ENCODE data around the gene SNAPC2. TPM values are rescaled to one million over a fixed set of nuclear protein-coding genes. Genes with fewer than 3 reads are reported as not detected.

SNAPC2 gene
- total RNA-seq, 2 experiments from 2014 or later: 9.9 to 10.9 TPM

DNA sequence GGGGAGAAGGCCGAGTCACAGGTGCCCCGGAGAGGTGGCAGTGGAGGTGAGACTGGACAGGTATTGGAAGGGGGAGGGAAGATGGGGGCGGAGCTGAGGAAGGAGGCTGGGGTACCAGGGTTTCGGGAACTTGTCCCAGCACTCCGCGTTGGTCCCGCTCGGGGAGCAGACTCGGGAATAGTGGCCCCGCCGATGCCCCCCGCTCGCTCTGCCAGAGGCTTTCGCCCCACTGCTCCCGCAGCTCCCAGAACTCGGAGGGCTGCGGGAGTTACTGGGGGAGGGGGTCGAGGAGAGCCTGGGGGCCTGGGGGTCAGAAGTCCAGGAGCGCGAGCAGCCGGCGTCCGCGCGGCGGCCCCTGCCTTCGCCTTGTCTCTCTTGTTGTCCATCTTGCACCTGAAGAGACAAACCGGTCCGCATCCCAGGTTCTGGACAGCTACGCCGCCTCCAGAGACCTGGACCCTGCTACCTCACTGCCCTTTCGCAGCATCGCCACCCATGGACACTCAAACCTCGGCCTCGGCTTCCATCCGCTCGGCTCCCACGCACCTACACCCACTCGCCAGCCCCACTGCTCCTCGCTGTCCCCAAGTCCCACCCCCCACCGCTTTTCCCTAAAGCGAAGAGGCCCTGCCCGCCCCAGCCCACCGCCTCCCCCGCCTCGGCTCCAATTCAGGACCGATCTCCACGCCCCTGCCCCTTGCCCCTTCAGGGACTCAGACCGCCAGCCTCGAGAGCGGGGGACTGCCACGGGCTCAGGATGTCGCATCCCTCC, 46.6 kb upstream of the SNAPC2 start:
- Histone ChIP-seq H3K36me3 (ENCODE audit: insufficient read depth, low read length) (no peaks in the 10 kb centered on the region), H3K9me3 (ENCODE audit: control insufficient read depth in 1 of 2, insufficient read depth in 1 of 2, low read length in 2 of 2) (peaks cover 0 to 43% of the 10 kb centered on the region in 2 experiments), H3K27me3 (ENCODE audit: control insufficient read depth in 1 of 2, insufficient read depth in 2 of 2, low read length in 2 of 2) (peaks cover 22 to 27% of the 10 kb centered on the region in 2 experiments), H3K4me3 (ENCODE audit: low read length) (no peak overlapping the region), H3K4me1 (ENCODE audit: insufficient read depth, low read length) (peaks cover 55% of the 10 kb centered on the region), H3K27ac (ENCODE audit: low read depth in 1 of 2, low read length in 2 of 2) (no peak overlapping the region)
- intact Hi-C loops (cut with DNase I, micrococcal nuclease): loop anchor here in 1 of 2 experiments (2.0 kb wide), 1 partner anchor 29 kb away; the partner anchor contains the start of gene MAP2K7
- peaks cover 34% of the 10 kb centered on the region for H3K27me3 Mint-ChIP-seq
- H3K4me1 Mint-ChIP-seq (ENCODE audit: low read depth): peaks cover 32% of the 10 kb centered on the region
- H3K27ac Mint-ChIP-seq: no peak overlapping the region
- H3K4me3 Mint-ChIP-seq: peak overlapping the region; percentile 65
- ChIA-PET CTCF (no interaction called here), POLR2A (no interaction called here)
- peak in 1 of 14 experiments; percentile 46 for DNase-seq
- H3K9me3 Mint-ChIP-seq: no peaks in the 10 kb centered on the region
- no peak for ATAC-seq (ENCODE audit: poor library complexity)
- no peak for TF ChIP-seq CTCF (IDR thresholded peaks at IDR 0.05)
- H3K36me3 Mint-ChIP-seq (ENCODE audit: low read depth): no peaks in the 10 kb centered on the region

- H3K4me3 Mint-ChIP-seq: peak within 1 kb of the TSS; percentile 65
- Histone ChIP-seq H3K27ac (ENCODE audit: low read depth in 1 of 2, low read length in 2 of 2) (no peak within 1 kb of the TSS), H3K4me3 (ENCODE audit: low read length) (peak within 1 kb of the TSS; percentile 38), H3K27me3 (ENCODE audit: control insufficient read depth in 1 of 2, insufficient read depth in 2 of 2, low read length in 2 of 2) (peaks cover 22 to 27% of the 10 kb centered on the region in 2 experiments), H3K9me3 (ENCODE audit: control insufficient read depth in 1 of 2, insufficient read depth in 1 of 2, low read length in 2 of 2) (peaks cover 0 to 43% of the 10 kb centered on the region in 2 experiments), H3K4me1 (ENCODE audit: insufficient read depth, low read length) (peaks cover 49% of the 10 kb centered on the region), H3K36me3 (ENCODE audit: insufficient read depth, low read length) (no peaks in the 10 kb centered on the region)
- no peaks in the 10 kb centered on the region for H3K9me3 Mint-ChIP-seq
- TF ChIP-seq CTCF (IDR thresholded peaks at IDR 0.05): no peak
- POLR2A ChIA-PET: interaction anchor here (1.2 kb wide), 1 partner anchor 45 kb away, joined by 4 read pairs; the partner anchor contains the start of gene SNAPC2
- no peak within 1 kb of the TSS for H3K27ac Mint-ChIP-seq
- CTCF ChIA-PET: interaction anchor here (1.4 kb wide), 1 partner anchor 29 kb away, joined by 3 read pairs; the partner anchor contains the start of gene MAP2K7
- intact Hi-C loops (cut with DNase I, micrococcal nuclease): no loop called here
- H3K36me3 Mint-ChIP-seq (ENCODE audit: low read depth): no peaks in the 10 kb centered on the region
- H3K27me3 Mint-ChIP-seq: peaks cover 34% of the 10 kb centered on the region
- ATAC-seq (ENCODE audit: poor library complexity) (no peak), DNase-seq (peak in 4 of 14 experiments; percentile 26 to 41 (median 35))
- peaks cover 27% of the 10 kb centered on the region for H3K4me1 Mint-ChIP-seq (ENCODE audit: low read depth)
Measured at GRCh38 chr19:7874076-7874896, 45.9 kb upstream of the SNAPC2 start, which contains the start of gene PRR36. TSS of gene PRR36 (minus strand) at chr19:7874390. CDS start at chr19:7873689, 701 bp downstream.

DNA sequence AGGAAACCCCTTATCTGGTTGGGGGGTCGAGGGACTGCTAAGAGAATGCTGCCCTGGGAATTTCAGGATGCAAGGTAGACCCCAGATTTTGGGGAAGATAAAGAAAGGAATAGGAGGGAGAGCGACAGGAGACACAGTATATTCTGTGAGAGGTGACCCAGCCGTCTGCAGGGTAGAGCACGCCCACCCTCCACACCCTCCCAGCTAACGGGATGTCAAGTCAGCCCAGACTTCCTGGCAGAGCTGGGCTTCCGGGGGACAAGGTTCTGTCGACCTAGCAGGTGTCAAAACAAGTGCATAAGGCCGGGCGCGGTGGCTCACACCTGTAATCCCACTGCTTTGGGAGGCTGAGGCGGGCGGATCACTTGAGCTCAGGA, 45.3 kb upstream of the SNAPC2 start:
- H3K36me3 ChIP-seq (ENCODE audit: insufficient read depth, low read length): no peaks in the 10 kb centered on the region
- no peak for ATAC-seq (ENCODE audit: poor library complexity)
- peaks cover 26% of the 10 kb centered on the region for H3K4me1 Mint-ChIP-seq (ENCODE audit: low read depth)
- peaks cover 34% of the 10 kb centered on the region for H3K27me3 Mint-ChIP-seq
- intact Hi-C loops (cut with DNase I, micrococcal nuclease): no loop called here
- H3K4me1 ChIP-seq (ENCODE audit: insufficient read depth, low read length): peaks cover 43% of the 10 kb centered on the region
- H3K9me3 Mint-ChIP-seq: no peaks in the 10 kb centered on the region
- DNase-seq: peak in 1 of 14 experiments; percentile 21
- POLR2A ChIA-PET: interaction anchor here (0.6 to 1.2 kb wide), 2 partner anchors 45 to 298 kb away, joined by 3 to 4 read pairs; partner anchors contain the start of gene SNAPC2
- no peak for TF ChIP-seq CTCF (IDR thresholded peaks at IDR 0.05)
- CTCF ChIA-PET: interaction anchor here (1.4 kb wide), 1 partner anchor 29 kb away, joined by 3 read pairs; the partner anchor contains the start of gene MAP2K7
- peaks cover 0 to 43% of the 10 kb centered on the region in 2 experiments for H3K9me3 ChIP-seq (ENCODE audit: control insufficient read depth in 1 of 2, insufficient read depth in 1 of 2, low read length in 2 of 2)
- H3K27ac ChIP-seq (ENCODE audit: low read depth in 1 of 2, low read length in 2 of 2): no peak overlapping the region
- H3K4me3 ChIP-seq (ENCODE audit: low read length): peak overlapping the region; percentile 38
- H3K36me3 Mint-ChIP-seq (ENCODE audit: low read depth): no peaks in the 10 kb centered on the region
- H3K27ac Mint-ChIP-seq: no peak overlapping the region
- peaks cover 22 to 27% of the 10 kb centered on the region in 2 experiments for H3K27me3 ChIP-seq (ENCODE audit: control insufficient read depth in 1 of 2, insufficient read depth in 2 of 2, low read length in 2 of 2)
- H3K4me3 Mint-ChIP-seq: peak overlapping the region; percentile 38
